GM19025 (cell line): ENCODE results near the gene GLT1D1.
"Not testable (repeated sequence)": the region's sequence is repeated elsewhere in the genome, so short reads cannot be mapped to it uniquely, and the experiment has no call there.

ENCODE experiments used
- ATAC-seq: cut with Tn5 transposase; IDR thresholded peaks from one replicate; pipeline ENCODE4 v1.9.1; 2021; ENCODE audit warnings: mild to moderate bottlenecking, low read depth, moderate library complexity; ENCODE audit not compliant: unreplicated experiment

Gene GLT1D1

DNA sequence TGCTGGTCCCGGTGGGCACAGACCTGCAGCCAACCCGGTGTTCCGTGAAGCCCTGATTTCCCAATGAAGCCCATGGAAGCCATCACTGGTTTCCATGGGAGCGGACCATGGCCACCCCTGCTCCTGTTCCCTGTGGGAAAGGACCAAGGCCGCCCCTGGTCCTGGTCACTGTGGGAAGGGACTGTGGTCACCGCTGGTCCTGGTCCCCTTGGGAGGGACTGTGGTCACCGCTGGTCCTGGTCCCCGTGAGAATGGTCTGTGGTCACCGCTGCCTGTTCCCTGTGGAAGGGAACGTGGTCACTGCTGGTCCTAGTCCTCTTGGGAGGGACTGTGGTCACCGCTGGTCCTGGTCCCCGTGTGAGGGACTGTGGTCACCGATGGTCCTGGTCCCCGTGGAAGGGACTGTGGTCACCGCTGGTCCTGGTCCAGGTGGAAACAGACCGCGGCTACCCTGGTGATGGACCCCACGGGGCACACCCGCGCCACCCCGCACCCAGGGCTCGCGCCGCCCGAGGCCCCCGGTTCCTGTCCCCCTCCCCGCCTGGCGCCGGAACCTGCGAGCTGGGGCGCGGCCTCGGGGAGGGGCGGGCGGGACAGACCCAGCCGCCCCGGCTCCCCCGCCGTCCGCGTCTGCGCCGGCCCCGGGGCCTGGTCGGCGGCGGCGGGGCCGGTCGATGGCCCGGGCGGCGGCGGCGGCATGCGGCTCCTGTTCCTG lies at the start of gene GLT1D1:
GLT1D1 (plus strand) TSS at position 594 of the 715 bp plus-strand sequence; CDS start at position 698, 104 bp downstream.
- no peak for ATAC-seq

DNA sequence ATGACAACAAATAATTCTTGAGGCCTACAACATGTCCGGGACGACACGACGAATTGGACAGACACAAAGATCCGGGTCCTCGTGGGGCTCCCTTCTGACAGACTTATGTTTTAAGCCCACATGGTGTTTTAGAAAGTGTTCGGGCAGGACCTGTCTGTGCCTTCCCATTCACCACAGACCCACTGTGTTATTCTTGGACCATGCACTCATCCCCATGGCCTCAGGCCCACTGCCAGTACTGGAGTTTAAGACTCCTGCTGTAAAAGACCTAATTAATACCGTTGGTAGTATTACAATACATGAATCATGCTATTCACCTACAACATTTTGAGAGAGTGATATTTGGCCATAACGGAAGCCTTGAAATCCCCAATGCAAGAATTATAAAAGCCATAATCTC lies 49.5 kb upstream of the GLT1D1 start:
- ATAC-seq = no peak

DNA sequence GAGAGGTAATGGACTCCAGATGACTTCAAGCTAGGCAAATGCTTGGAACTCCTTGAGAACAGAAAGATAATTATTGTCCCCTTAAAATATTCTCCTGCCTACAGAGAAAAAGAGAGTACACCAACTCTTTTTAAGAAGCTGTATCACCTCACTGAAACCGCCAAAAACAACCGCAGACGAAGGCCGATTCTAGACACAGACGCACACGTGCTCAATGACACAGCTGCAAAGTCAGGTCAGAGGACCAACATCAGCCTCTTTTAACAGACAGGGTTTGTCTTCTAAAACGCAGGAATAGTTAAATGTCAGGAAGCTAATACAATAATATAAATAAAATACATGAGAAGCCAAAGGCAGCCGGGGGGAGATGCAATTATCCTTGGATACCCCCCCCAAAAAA lies 48.5 kb upstream of the GLT1D1 start:
- no peak for ATAC-seq

DNA sequence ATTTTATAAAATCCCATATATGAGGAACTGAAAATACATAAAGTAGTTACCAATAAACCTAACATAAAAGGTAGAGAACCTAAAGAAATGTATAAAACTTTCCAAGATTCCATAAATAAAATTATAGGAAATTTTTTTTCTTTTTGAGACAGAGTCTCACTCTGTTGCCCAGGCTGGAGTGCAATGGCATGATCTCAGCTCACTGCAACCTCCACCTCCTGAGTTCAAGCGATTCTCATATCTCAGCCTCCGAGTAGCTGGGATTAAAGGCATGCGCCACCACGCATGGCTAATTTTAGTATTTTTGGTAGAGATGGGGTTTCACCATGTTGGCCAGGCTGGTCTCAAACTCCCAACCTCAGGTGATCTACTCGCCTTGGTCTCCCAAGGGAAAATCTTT lies 47.9 kb upstream of the GLT1D1 start:
- not testable (repeated sequence) for ATAC-seq

DNA sequence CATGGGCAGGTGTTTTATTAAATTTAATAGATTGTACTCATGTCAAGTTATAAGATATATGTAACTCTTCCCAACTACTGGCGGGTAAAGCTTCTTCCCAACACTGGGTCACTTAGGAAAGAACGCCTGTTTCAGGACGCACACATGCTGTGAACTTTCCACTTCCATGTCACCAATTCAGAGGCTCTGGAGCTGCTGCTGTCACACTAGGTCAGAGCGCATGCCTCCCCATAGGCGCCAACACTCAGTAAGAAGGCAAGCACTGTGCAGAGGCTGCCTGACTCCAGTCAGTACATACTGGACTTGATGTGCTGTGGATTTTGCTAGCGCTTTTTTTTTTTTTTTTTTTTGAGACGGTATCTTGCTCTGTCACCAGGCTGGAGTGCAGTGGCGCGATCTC lies 46.7 kb upstream of the GLT1D1 start:
- no peak for ATAC-seq

DNA sequence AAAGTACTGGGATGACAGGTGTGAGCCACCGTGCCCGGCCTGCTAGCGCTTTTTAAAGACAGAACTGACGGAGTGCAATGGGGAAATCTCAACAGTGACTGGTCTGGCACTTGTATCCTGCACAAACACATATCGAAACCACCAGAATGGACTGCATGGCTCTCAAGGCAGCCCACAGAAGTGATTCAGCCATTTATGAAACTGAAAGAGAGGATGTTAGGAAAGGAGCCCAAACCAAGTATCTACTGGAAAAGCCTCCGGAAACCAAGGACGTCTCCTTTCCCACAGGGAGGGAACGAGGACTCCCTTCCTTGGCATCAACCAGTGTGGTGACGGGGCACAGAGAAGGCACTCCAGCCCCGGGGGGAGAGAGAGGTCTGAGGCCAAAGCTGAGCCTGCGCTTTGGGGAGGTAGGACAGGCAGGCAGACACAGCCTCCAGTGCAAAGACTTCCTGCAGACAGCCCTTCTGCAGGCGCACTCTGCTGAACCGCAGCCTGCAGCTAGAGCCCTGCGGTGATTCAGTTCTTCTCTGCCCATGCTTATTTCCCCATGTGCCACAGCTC lies 46.0 kb upstream of the GLT1D1 start:
- no peak for ATAC-seq

DNA sequence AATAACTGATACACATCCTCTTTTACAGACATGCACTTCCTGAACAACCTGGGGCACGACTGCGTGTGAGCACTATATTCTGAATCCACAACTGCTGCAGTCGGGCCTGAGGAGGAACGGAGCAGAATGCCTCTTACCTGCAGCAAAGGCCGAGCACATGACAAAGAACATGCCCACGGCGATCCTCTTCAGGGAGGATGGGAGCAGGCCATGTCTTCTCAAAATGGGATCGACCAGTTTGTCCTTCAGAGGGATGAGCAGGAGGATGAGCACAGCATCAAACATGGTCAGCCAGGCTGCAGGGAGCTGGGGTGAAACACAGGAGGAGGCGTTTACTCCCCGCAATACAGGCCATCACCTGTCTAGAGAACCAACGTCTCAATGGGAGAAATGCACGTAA lies 44.6 kb upstream of the GLT1D1 start:
- ATAC-seq = no peak

DNA sequence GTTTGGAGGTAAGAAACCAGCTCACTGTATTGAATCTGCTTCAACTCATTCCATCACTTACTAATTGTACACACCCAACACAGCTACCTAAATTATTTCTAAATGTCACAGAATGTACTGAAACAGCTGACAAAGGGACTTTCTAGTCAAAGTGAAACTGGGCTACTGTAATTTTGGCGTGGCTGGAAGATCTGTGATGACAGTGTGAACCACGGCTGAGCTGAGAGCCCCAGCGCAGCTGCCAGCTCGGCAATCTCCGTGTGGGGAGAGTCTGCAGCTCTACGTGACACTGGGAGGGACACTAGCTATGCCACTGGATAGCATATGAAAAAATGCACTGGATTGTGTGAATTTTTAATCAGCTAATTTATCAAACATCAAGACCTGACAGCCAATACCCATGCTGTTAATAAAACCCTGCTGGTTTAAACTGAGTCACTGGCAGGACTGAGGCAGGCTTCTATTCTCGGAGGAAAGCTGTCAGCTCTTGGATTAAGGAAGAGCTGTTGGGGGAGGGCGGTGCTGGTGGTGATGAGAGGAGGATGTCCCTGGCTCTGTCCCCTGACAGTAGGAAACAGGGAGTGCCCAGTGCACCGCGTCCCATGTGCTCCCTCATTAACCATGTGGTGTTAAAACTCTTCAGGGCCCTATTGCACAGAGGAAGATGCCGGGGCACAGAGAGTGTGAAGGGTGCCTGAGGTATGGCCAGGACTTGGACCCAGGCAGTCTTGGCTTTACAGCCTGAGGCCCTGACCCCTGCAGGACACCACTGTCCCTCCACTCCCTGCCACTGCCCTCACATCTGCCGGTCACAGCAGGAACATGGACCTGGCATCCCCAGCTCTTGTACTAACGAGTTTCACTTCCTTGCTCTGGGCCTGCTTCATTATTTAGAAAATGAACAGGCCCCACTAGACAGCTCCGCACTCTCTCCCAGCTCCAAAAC lies 42.8 kb upstream of the GLT1D1 start:
- peak; percentile 66 for ATAC-seq

DNA sequence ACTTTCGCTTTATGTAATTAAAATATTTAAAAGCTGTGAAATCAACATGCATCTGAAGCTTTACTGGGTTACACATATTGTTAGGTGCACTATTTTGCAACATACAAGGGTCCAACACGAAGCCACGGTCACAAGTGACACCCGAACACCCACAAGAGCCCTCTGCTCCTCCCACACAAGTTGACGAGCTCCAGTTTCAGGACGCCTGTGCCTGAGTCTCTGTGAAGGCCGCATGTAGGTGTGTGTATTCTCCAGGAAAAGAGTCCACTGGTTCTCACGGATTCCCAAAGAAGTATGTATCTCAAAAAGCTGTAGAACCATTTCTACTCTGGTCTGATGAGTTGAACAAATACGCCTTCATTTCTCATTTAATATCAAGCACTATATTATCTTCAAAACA lies 41.5 kb upstream of the GLT1D1 start:
- no peak for ATAC-seq

DNA sequence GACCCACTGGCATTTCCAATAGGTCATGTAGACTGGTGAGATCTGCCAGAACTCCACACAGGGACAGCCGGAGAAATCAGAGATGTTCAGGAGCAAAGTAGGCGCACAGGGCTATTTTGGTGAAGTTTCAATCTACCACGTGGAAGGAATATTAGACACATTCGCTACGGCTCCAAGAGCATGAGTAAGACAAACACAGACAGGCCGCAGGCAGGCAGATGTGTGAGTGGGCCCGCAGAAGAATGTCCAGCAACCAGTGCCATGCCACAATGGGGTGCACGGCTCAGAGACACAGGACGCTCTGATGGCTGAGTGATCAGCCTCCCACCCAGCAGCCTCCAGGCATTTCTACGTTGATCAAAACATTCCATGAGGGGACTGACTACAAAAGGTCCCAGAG lies 39.9 kb upstream of the GLT1D1 start:
- ATAC-seq = no peak

DNA sequence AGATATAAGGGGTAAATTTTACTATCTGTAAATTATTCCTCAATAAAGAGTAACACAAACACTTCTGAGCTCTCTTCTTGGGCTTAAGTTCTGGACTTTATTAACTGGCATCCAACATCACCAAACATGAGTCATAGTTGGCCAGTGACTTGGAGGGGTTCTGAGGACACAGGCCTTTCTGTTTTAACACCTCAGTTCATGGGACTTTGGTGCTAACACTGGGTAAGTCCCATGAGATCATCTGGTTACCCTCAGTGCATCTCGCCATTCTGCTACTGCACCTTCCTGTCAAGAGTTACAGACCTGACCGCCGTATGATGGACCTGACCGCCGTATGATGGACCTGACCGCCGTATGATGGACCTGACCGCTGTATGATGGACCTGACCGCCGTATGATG lies 39.4 kb upstream of the GLT1D1 start:
- peak; percentile 35 for ATAC-seq

DNA sequence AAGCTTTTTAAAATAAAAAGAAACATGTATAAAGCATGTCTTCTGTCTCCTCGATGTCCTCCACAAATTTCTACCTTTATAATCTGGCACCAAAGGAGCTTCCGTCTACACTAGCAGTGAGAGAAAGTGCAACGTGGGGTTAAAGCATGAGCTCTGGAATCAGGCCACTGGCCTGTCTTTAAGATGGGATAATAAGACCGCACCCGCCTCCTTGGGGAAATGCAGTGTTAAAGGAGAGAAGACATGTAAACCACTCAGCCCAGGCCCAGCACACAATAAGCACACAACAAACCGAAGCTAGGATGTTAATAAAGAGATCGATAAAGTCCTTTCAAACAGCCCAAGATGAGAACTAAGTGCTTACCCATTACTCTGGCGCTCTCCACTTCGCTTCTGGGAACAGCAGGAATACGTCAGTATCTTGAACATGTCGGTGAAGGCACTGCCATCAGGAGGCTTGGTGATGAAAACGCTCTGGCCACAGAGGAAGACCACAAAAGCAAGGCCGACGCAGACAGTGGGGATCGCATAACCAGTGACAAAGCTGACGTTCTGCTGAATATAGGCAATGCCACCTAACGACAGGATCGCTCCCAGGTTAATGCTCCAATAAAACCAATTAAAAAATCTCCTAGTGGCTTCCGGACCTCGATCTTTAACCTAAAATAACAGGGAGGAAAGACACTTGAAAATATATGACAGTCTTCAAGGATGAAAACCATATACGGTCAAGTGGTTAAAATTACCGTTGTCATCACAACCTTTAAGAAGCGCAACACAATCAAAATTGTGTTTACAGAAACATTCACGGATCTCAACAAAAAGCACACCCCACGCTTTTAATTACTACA lies 38.6 kb upstream of the GLT1D1 start:
- no peak for ATAC-seq

DNA sequence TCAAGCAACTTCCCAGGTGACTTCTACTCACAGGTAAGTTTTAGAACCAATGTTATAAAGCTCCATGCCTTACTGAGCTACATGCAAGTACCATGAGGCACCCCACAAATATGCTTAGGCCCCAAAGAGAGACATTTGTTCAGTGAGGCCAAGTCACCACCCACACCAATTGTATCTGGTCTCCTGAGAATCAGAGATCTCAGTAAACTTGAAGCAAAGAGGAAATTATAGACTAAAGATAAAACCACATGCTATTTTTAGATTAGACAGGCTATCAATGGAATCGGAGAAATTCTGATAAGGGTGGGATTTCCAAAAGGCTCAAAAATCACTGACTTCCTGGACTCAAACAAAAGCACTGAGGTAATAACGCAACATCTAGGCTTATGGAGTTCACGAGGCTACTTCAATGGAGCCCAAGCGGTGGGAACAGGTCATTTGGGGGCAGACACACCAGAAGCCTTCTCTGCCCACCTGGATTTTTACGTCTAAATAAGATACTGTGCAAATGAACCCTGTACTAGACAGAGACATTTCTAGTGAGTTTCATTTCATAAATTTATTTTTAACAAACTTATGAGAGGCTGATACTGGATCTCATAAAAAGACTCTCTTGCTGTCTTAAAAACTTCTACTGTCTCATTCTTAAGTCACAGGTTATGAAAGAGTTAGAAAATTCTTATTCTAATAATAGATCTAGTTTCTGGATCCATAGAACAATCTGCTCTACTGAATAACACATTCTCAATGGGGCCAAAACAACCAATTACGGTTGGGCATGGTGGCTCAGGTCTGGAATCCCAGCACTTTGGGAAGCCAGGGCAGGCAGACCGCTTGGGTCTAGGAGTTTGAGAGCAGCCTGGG lies 37.3 kb upstream of the GLT1D1 start:
- no peak for ATAC-seq

DNA sequence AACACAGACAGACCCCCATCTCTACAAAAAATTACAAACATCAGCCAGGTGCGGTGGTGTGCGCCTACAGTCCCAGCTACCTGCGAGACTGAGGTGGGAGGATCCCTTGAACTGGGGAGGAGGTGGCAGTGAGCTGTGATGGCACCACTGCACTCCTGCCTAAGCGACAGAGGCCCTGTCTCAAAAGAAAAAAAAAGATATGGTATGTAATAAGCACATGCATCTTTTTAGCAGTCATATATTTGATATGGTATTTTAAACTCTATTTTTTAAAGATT lies 36.7 kb upstream of the GLT1D1 start:
- ATAC-seq = no peak

DNA sequence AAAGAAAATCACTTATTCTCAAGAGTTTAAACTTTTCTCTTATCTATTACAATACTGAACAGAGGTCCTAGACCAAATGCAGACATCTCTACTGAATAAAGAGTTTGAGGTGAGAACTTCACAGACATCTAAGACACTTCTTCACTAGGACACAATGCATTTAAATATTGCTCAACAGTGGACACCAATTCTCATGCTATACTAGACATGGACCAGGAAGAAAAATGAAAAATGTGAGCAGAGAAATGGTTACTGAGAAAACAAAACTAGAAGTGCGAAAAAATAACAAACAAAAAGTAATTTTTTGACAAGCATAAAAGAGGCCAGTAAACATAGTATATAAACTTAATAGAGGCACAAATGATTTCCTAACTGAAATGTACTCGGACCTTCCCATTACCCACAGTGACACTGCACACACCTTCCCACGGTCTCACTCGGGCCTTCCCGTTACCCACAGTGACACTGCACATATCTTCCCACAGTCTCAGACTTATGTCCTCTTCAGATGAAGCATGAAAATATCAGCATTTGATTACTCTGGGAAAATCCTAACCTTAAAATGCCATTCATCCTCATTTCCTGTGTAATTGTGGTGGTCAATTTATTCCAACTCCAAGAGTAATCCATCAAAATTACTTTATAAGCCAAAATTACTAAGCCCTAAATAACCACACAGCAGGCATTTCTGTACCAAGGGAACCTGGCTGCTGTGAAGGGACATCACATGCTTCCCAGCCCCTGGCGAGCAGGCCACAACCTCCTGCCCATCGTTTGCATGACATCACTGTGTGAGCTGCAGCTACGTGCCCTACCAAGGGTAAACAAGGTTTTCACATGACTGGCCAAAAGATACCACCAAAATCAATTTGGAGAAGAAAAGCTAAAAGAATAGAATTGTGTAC lies 35.9 kb upstream of the GLT1D1 start:
- peak; percentile 34 for ATAC-seq

DNA sequence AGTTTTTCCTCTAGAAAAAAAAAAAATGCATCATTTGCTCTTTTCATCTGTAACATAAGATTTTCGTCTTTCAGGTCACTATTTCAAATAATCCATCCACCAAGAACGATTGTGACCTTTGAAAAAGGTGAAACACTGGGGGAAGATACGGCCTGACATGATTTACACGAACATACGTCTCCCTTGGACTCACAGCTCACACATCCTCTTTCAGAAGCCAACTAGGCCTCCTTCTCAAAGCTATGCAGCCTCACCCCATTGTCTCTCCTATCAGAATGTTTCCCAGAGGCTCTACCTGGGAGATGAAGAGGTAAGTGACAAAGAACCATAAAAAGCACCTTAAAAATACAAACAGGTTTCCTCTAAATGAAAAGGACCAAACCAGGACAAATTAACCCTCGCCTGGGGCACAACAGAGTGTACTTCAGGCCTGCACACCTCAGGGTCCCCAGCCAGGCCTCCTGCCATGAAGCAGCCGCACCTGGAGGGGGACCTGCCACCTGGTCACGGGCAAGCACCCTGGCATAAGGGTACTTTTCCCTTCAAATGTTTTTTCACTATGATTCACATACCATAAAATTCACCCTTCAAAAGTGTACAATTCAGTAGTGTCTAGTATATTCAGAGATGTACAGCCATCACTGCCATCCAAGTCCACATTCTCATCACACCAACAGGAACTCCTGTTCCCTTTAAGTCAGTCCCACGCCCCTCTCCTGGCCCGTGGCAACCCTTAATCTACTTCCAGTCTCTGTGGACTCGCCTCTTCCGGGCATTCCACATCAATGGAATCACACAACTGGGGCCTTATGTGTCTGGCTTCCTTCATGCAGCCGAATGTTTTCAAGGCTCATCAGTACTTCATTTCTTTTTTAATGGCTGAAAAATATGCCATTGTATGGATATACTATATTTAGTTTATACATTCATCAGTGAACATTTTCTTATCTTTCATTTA lies 34.9 kb upstream of the GLT1D1 start:
- ATAC-seq = no peak

DNA sequence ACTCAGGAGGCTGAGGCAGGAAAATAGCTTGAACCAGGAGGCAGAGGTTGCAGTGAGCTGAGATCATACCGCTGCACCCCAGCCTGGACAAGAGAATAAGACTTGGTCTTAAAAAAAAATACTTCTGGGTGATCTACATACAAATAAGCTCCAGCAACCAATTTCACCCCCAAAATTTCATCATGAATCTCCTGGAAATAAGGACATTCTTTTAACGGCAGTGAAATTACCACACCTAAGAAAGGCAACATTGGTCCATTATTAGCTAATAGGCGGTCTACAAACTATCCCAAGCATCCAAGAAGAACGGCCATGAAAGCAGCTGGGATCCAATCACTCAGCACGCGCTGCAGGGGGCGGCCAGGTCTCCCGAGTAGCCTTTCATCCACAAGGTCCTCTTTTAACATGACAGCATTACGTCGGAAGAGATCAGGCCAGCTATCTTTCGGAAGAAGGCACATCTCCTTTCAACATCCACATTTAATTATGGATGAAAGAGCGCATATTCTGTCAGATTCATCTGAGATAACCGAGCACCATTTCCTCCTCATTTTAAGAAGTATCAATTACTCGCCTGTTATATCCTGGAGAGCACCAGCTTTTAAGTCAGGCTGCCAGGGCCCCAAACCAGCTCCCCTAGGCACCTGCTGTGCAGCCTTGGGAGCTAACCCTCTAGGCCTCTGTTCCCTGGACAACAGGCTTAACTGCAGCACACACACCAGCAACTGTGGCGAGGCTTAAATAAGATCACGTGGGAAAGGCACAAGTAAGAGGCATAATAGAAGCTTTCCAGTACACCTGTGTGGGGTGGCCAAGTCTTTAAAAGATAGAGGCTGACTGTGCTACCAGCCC lies 33.8 kb upstream of the GLT1D1 start:
- ATAC-seq = no peak
